ENCODE measurements around the gene NAB1.
"Not testable (repeated sequence)": the region's sequence is repeated elsewhere in the genome, so short reads cannot be mapped to it uniquely, and the experiment has no call there.

GRCh38 chr2:190708650-190709049 lies 59.8 kb downstream of the NAB1 start:
- not testable (repeated sequence) for TF ChIP-seq CTCF, POLR2A (IDR thresholded peaks at IDR 0.05)

Data from transverse colon (tissue), 3 donors.